Hematopoietic multipotent progenitor cell treated with erythropoietin and hydrocortisone succinate and interleukin-3 and kit ligand, for 6 days (in vitro differentiated cells): ENCODE results near the gene AHRR.
"Not testable (repeated sequence)": the region's sequence is repeated elsewhere in the genome, so short reads cannot be mapped to it uniquely, and the experiment has no call there.

Experiments
- DNase-seq: peaks from one replicate; pipeline ENCODE4 v3.0.0-alpha.2; 2015

The AHRR gene

DNA sequence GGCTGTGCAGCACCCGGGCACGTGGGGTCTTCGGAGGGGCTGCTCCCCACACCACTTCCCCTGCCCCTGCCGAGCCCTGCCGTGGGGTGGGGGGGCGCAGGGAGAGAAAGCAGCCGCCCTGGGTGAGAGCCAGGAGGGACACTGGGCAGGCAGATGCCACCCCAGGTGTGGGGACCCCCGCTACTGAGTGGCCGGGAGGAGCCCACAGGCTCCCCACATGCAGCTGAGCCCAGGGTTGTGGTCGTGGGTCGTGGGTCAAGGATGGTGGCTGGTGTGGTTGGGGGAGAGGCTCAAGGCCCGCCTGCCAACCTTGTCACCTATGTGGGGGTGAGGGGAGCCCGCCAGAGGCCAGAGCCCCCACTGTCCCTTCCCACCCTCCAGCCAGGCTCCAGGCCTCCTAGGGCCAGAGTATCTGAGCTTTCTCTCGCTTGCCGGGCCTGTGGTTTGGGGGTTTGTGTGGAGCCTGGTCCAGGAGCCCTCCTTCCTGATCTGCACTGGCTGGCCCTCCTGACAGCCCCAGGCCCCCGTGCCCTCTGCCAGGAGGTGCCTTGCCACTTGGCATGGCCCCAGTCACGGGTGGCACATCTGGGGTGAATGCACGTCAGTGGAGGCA, 157.0 kb downstream of the AHRR start:
- DNase-seq, result no peak

DNA sequence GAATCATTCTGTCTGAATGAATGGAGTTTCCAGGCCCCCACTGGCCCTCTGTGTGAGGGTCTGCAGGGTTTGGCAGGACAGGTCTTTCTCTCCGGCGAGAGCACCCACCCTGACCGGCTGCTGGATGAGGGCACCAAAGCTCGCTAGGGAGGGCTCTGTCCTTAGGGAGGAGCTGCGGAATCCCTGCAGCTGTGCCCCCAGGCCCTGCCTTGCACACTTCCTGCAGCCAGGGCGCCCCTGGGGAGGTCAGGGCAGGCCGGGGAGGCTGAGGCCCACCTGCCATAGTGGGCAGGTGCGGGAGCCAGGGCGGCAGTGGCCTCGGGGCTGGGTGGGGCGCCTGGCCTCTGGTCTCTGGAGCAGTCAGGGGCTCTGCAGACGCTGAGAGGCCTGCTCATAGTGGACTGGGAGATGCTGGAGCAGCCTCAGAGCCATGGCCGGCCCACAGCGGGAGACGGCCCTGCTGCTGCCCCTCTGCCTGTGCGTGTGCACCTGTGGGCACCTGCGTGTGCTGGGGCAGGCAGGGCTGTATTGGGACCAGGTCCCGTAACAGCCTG, 157.5 kb downstream of the AHRR start:
- DNase-seq, result no peak

DNA sequence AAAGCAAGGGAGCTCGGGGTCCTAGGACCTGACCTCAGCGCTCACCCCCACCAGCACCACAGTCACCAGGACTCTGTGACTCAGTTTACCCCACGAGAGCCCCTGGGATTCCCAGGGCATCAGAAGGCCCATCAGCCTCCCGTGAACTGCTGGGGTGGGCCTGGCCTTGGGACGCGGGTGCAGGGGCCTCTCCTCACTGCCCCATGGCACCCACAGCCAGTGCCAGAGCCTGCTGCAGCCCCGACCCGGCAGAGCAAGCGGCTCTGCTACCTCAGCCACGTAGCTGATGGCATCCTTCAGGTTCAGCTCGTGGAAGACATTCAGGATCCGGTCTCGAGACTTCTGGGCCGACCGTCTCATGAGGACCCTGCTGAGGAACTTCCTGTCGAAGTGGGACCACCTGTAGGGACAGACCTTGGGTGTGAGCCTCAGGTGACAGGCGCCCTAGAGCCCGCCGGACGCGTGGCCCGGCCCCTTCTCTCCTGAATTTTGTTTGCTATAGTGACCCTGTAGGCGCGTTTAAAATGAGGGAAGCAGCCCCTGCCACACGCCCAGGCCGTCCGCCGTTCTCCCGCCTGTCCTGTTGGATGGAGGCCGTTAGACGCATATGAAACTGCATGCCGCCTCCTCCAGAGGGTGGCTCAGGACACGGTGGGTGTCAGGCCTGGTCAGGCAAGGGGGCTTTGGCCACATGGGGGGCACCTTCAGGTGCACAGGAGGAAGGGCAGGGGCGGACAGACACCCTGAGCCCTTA, 158.2 kb downstream of the AHRR start:
- no peak for DNase-seq

DNA sequence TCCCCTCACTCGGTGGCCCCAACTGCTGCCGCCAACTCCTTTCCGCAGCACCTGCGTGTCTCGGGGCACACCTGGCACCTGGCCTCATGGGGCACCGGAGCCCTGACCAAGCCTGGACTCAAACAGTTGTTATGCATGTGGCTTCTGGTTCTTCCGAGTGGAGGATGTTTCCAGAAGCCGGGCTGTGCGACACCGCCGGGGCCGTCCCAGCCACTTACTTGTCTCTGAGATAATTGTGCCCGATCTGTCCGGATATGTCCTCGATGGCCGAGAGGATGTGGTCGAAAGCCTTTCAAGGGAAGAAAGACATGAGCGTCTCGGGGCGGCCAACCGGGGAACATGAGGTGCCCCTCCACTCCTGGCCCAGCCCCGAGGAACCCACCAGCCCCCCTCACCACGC, 159.8 kb downstream of the AHRR start:
- DNase-seq, result no peak

DNA sequence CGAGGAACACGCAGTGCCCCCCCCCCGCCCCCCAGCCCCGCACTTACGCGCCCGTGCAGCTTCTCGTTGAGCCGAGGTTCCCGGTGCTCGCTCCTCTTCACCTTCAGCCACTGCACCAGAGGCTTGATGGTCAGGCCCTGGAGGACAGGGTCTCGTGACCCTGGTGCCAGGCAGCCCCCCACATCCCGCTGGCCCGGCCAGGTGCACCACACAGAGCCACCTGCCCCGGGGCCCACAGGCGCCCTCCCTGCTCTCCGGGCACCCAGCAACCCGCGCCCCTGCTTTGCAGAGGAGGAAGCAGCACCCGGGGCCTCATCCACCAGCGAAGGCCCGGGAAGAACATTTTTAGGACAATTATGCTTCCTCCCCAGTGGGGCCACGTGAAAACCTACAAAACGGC, 160.5 kb downstream of the AHRR start:
- no peak for DNase-seq

DNA sequence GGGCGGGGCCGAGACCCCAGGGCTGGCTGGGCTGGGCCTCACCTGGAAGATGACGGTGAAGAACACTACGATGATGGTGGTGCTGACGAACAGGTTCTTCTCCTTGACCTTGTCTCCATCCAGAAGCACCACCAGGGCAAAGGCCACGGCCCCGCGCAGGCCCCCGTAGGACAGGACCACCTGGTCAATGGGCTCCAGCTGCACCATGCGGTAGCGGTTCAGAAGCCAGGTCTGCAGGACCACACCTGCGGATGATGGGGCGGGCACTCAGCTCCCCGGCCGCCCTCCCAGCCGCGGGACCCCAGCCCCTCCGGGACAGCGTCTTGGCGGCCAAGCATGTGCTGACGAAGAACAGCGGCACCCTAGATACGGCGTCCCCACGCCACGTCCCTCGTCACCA, 161.0 kb downstream of the AHRR start:
- no peak for DNase-seq

DNA sequence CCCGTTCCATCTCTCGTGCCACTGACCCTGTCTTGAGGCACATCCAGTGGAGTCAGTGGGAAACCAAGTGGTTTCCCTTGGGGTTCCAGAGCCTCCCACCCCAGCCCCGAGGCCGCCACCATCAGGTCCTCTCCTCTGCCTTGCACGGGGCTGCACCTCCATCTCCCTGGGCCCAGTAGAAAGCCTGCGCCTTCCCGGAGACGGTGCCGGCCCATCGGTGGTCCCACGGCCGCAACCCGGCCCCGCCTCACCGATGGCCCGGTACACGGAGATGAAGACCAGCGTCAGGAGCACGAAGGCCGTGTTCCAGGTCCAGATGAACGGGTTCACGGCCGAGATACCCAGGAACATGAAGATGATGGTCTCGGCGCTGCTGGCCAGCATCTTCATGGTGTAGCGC, 161.5 kb downstream of the AHRR start:
- no peak for DNase-seq

DNA sequence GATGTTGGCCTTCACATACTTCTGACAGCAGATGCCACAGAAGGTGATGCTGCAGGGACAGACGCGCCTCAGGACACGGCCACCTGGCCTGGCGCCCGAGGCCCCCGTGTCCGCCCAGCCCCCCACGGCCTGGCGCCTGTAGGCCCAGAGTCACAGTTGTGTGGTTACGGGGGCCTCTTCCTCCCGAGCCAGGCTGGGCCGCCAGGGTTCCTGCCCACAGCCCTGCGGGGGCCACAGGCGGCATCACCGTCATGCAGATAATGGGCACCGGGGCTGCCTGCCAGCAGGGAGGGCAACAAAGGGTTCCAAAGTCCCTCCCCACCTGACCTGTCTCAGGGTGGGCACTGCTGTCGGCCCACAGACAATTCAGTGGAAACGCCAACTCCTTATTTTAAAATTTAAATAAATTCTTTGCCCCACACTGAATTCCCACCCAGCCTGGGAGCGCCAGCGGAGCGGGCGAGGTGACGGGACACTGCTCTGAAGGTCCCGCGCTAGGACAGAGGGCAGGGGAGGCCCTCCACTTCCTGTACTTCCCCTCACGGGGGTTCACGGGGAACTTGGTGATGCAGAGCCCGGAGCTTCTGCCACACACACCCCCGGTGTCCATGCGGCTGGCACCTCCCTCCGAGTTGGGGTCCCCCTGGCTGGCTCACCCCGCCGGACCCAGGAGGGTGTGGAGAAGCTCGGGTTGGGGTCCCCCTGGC, 162.1 kb downstream of the AHRR start:
- peak; percentile 46 for DNase-seq

DNA sequence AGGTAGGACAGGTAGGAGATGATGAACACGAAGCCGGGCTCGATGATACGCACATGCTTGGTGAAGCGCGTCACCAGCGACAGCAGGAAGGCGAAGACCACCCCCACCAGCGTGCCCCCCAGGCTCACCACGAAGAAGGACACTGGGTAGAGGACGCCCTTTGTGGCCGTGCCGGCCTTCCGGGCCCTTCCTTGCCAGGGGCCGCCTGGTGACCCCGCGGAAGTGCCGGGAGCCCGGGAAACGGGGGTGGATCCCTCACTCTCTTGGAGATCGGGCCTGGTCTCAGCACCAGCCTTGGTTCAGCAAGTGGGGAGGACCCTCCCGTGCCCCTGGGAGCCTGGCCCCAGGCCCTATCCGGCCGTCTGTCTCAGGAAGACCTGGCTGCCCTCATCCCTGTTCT, 163.0 kb downstream of the AHRR start:
- DNase-seq, result no peak

DNA sequence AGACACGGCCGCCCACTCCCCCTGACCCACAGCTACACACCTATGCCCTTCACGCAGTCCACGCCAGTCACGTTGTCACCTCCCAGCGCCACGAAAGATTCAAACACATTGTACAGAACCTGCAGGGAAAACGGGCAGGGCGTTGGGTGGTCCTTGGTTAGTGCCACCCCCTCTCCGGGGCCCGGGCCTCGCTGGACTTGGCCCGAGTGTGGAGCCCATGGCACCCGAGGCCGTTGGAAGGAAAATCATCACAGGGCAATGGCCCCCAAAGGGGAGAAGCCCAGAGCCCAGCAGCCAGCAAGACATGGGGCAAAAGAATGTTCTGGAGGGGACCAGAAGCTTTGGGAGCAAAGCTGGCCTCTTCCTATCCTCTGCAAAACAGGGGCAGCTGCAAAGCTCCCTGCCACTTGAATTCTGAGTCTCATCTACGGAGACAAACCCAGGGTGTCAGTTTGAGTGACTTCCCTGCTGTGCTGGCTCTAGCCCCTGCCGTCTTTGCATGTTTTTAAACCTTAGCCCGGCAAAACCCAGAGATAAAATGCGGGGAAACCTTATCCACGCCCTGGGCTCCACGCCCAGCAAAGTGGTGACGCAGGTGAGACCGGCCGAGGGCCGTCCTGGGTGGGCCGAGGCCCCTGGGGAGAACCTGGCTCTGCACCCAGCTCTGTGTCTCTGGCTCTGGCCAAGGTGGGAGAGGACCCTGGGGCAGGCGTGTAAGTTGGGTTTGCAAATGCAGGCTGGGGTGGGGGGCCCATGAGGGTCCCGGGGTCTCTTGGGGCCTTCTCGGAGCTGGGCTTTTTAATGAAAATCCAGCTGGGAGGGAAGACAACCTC, 163.8 kb downstream of the AHRR start:
- DNase-seq, result peak; percentile 50

DNA sequence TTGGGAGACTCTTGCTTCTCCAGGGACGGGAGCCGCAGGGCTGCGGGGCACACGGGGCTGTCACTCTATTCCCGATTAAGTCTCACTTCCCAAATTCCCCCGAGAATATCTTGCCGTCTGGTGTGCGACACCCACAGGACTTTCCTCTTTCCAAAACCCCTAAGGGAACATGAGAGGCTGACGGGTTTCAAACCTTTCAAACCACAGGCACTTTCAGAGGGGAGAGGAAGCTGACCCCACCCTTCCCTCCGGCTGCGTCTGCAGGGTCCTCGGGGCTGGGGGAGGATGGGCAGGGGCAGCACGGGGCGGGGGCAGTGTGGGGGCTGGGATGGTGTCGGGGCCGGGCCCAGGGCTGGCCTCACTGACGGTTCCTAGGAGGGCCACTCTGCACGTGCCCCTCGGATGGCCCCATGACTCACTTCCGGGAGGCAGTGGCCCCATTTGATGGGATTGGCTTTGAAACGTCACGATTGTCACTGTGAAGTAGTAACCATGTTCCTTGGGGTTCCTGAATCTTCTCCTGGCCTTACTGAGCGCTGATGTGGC, 164.5 kb downstream of the AHRR start:
- peak; percentile 55 for DNase-seq

DNA sequence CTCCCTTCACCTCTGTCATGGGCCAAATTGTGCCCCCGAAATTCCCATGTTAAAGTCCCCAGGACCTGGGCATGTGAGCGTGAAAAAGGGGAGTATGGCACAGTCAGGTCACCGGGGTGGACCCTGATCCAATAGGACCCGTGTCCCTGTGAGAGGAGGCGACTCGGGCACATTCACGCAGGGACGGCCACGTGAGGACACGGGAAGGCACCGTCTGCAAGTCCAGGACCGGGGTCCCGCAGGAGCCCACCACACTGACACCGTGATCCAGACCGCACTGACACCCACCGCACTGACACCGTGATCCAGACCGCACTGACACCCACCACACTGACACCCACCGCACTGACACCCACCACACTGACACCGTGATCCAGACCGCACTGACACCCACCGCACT, 165.1 kb downstream of the AHRR start:
- DNase-seq, result not testable (repeated sequence)
